HG03469 (cell line): ENCODE data around the gene RBMS1.
"Not testable (repeated sequence)": the region's sequence is repeated elsewhere in the genome, so short reads cannot be mapped to it uniquely, and the experiment has no call there.

ENCODE experiments used
- ATAC-seq: cut with Tn5 transposase; IDR thresholded peaks from one replicate; pipeline ENCODE4 v1.9.1; 2021; ENCODE audit warnings: mild to moderate bottlenecking, moderate library complexity, moderate number of reproducible peaks; ENCODE audit not compliant: unreplicated experiment

The RBMS1 gene

GRCh38 chr2:160387558-160388262 is 105.9 kb downstream of the RBMS1 start:
- no peak for ATAC-seq

- ATAC-seq, result no peak
Observed at GRCh38 chr2:160384791-160385190, 108.8 kb downstream of the RBMS1 start.

- no peak for ATAC-seq
Observed at GRCh38 chr2:160381425-160381951, 112.1 kb downstream of the RBMS1 start.

GRCh38 chr2:160380611-160381010 is 113.0 kb downstream of the RBMS1 start:
- no peak for ATAC-seq

- no peak for ATAC-seq
Observed at GRCh38 chr2:160380000-160380570, 113.5 kb downstream of the RBMS1 start.

- ATAC-seq, result no peak
Observed at GRCh38 chr2:160379399-160379798, 114.2 kb downstream of the RBMS1 start.

GRCh38 chr2:160377204-160377995 is 116.2 kb downstream of the RBMS1 start:
- ATAC-seq, result no peak

GRCh38 chr2:160376576-160376975 is 117.0 kb downstream of the RBMS1 start:
- ATAC-seq, result no peak

GRCh38 chr2:160375802-160376469 is 117.7 kb downstream of the RBMS1 start:
- ATAC-seq, result no peak

- ATAC-seq, result no peak
Observed at GRCh38 chr2:160375037-160375436, 118.6 kb downstream of the RBMS1 start.

GRCh38 chr2:160373666-160374065 is 119.9 kb downstream of the RBMS1 start:
- ATAC-seq, result no peak

- no peak for ATAC-seq
Observed at GRCh38 chr2:160373263-160373662, 120.3 kb downstream of the RBMS1 start.

- no peak for ATAC-seq
Observed at GRCh38 chr2:160372585-160372984, 121.0 kb downstream of the RBMS1 start.

GRCh38 chr2:160372010-160372356 is 121.6 kb downstream of the RBMS1 start:
- ATAC-seq, result no peak

GRCh38 chr2:160371251-160372009 is 122.2 kb downstream of the RBMS1 start:
- ATAC-seq, result no peak

- no peak for ATAC-seq
Observed at GRCh38 chr2:160368988-160369930, 124.3 kb downstream of the RBMS1 start.

- ATAC-seq, result peak; percentile 78
Observed at GRCh38 chr2:160367887-160368286, 125.7 kb downstream of the RBMS1 start.

GRCh38 chr2:160367139-160367538 is 126.5 kb downstream of the RBMS1 start:
- ATAC-seq, result not testable (repeated sequence)

- ATAC-seq, result no peak
Observed at GRCh38 chr2:160366474-160366873, 127.1 kb downstream of the RBMS1 start.
